K562 (cell line): ENCODE measurements around the gene SELENOK. TPM values are rescaled to one million over a fixed set of nuclear protein-coding genes. Genes with fewer than 3 reads are reported as not detected.

Experiments
- BCLAF1 ChIP-seq, 2 experiments: fragments of 450-650 bp in 1 of 2; IDR thresholded peaks; 2 replicates each; pipeline ENCODE4 v1.6.1; 2011 to 2017; ENCODE audit warnings: low read depth in 2 of 2, antibody characterized with exemption in 1 of 2, borderline replicate concordance in 1 of 2, low read length in 1 of 2, mild to moderate bottlenecking in 1 of 2, mixed read lengths in 1 of 2; ENCODE audit not compliant: control insufficient read depth in 1 of 2
- RBM39 ChIP-seq: fragments of 200-400 bp; formaldehyde crosslinking; optimal IDR thresholded peaks from 2 replicates; pipeline ENCODE3; 2018; ENCODE audit warnings: low read depth, low read length
- ZBTB40 ChIP-seq, 2 experiments: fragments of 450-650 bp in 1 of 2; sonication (generic) in 1 of 2; formaldehyde crosslinking in 1 of 2; IDR thresholded peaks; 2 replicates each; pipeline versions ENCODE4 v1.7.1 to v1.9.0; 2016 to 2022; ENCODE audit warnings: inconsistent platforms in 1 of 2, mild to moderate bottlenecking in 1 of 2, missing genetic modification reagents in 1 of 2
- ZNF445 ChIP-seq: fragments of 250-450 bp; sonication (Bioruptor Pico); IDR thresholded peaks from 2 replicates; pipeline ENCODE4 v1.4.0; 2020; ENCODE audit warnings: low read depth, mild to moderate bottlenecking, moderate library complexity
- ZNF507 ChIP-seq: conservative IDR thresholded peaks from 2 replicates; pipeline ENCODE4 v1.6.1; 2017; ENCODE audit warnings: missing genetic modification characterization, missing compliant biosample characterization
- ZNF764 ChIP-seq: fragments of 250-450 bp; sonication (Bioruptor Pico); IDR thresholded peaks from 2 replicates; pipeline ENCODE4 v1.4.0; 2020; ENCODE audit warnings: low read depth, mild to moderate bottlenecking, moderate library complexity
- polyA plus RNA-seq, 8 experiments: library from polyadenylated mRNA; depleted of rRNA in 4 of 8; stranded (reverse) in 5 of 8; unstranded in 3 of 8; fragments of >200 nt; fragmentation: Nextera tagmentation in 2 of 8; fragmentation: Illumina TruSeq in 1 of 8; extraction: Ambion mirVana in 2 of 8; extraction: Trizol in 1 of 8; gene quantifications; 2 replicates each; pipeline versions ENCODE4 v1.2.1 to v1.2.3, GENCODE V29; 2011 to 2014; ENCODE audit warnings: inconsistent platforms in 1 of 8, missing spikeins in 1 of 8
- total RNA-seq, 7 experiments: library from RNA; depleted of rRNA in 6 of 7; stranded (reverse); fragments of >200 nt in 6 of 7; fragmentation: Illumina TruSeq in 2 of 7; extraction: Trizol in 2 of 7; gene quantifications; 2 replicates each; pipeline versions ENCODE4 v1.2.1 to v1.2.3, GENCODE V29; 2011 to 2021; ENCODE audit warnings: low replicate concordance in 1 of 7

SELENOK gene
- total and polyA plus RNA-seq, 9 of the 15 experiments (the other 6 are each of a cell fraction or from before 2014, with no cell fraction given), result 18.3 to 164 (median 34.8) TPM

GRCh38 chr3:53836084-53836872, 55.4 kb downstream of the SELENOK start (continued):
- TF ChIP-seq ZBTB40 (IDR thresholded peaks at IDR 0.05) (no peak), ZBTB40 (CRISPR knock-in tag; IDR thresholded peaks at IDR 0.05) (no peak), ZNF445 (CRISPR knock-in tag) (no peak), RBM39 (no peak), ZNF507 (no peak), BCLAF1 (IDR thresholded peaks at IDR 0.05; ENCODE audit: borderline replicate concordance in 1 of 2, control insufficient read depth in 1 of 2, low read depth in 2 of 2, low read length in 1 of 2) (no peak), ZNF764 (CRISPR knock-in tag) (no peak)
